Endometrial microvascular endothelial cells (primary cell): ENCODE data around the gene ANTXR2. TPM values are rescaled to one million over a fixed set of nuclear protein-coding genes. Genes with fewer than 3 reads are reported as not detected.

Experiments used
- in situ Hi-C: cut with HindIII; loops from 2 replicates; pipeline ENCODE4 v1.10.0; 2017; ENCODE audit warnings: low sequenced_read_pairs, low pct_unique_long_range_greater_than_20kb; ENCODE audit errors: inconsistent ontology term
- total RNA-seq: library from RNA; depleted of rRNA; stranded (reverse); fragments of >200 nt; gene quantifications from one replicate; pipeline ENCODE4 v1.2.3, GENCODE V29; 2015; ENCODE audit errors: inconsistent ontology term

Gene ANTXR2
- total RNA-seq, 1 donor from 2014 or later, result 28.5 TPM

DNA sequence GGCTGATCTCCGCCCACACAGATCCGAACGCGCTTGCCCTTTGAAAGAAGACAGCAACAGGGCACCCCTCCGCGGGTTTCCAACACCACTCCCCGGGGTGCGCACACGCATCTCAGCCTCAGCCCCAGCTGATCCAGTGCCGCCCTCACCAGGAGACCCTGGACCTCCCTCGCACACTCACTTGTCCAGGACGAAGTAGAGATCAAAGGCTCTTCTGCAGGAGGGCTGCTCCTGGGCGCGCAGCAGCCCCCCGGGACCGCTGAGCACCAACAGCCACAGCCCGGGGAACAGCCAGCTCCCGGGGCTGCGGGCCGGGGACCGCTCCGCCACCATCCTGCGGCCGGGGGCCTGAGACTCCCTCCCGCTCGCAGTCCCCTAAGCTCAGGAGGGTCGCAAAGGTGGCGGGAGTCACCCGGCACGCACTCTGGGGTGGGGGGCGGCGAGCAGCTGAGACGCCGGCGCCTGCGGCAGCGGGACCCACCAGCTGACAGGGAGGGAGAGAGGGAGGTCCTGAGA lies 743 bp downstream of the ANTXR2 start:
- in situ Hi-C loops, result no loop called here

GRCh38 chr4:80071604-80072227 lies 1.3 kb downstream of the ANTXR2 start:
- in situ Hi-C loops, result no loop called here

DNA sequence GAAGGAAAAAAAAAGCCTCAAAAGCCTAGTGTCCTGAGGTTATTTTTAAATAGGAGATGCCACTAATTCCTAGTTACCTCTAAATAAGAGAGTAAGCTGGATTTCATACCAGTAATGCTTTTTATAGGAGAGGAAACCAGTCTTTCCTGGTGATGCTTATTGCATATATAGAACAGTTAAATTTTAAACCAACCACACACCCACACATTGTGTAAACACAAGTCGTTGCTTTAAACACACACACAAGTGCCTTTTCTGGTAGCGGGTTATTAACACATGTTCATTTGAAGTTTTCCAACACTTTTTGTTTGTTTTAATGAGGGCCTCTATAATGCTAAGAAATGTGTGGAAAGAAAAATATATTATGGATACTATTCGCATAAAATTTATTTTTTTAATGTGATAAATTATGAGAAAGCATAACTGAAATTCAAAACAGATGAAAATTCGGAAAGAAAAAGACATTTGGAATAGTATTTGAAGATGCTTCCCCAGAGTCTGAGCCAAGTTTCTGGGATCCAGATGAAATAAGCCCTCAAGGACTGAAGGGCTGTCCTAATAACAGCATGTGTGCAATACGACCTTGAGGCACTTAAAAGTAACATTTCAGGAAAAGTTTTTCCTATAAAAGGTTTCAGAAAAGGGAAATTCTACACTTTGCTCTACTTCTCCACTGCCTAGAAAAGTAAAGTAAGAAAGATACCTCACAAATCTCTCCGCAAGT lies 2.0 kb downstream of the ANTXR2 start:
- in situ Hi-C loops, result no loop called here

DNA sequence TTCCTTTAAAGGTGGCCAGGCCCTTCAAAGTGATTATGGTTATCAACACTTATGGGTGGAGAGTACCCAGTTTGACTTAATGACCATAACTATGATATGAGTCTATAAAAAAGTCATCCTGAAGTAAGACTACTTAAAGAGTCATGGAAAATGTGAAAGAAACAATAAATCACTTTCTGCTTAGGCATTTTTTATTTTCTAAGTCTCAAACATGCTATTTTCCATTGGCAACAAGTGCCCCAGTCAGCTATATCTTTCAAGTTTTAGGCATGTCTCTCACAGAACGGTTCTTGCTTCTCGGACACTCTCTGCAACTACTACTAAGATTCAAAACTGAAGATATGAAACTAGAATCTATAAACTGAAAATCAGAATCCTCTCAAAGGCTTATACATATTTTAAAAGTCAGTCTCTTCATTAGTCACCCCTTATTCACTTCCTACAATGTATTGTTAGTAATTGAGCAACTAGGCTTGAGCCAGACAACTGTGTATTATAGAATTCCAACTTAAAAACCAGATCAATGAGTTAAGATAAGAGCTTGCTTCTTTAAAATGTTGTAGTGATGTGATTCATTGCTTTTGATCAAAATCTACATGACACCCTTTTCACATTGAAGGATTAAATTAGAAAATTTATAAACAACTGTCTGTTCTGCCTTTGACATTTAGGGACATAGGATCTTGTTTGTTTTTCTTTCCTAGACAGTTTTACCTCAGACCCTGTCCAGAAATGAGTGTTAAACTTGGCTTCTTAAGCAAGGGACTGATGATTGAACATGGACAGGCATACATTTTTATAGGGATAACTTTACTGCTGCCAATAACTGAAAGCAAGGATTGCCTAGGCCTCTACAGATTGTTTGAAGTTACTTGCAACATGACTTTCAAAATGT lies 2.9 kb downstream of the ANTXR2 start:
- in situ Hi-C loops, result no loop called here

- in situ Hi-C loops, result no loop called here
Observed at GRCh38 chr4:80069108-80069836, 3.8 kb downstream of the ANTXR2 start.

- in situ Hi-C loops, result no loop called here
Observed at GRCh38 chr4:80065601-80066000, 7.4 kb downstream of the ANTXR2 start.

GRCh38 chr4:80062527-80062926 lies 10.5 kb downstream of the ANTXR2 start:
- in situ Hi-C loops, result no loop called here

GRCh38 chr4:80060804-80061203 lies 12.2 kb downstream of the ANTXR2 start:
- in situ Hi-C loops, result no loop called here

DNA sequence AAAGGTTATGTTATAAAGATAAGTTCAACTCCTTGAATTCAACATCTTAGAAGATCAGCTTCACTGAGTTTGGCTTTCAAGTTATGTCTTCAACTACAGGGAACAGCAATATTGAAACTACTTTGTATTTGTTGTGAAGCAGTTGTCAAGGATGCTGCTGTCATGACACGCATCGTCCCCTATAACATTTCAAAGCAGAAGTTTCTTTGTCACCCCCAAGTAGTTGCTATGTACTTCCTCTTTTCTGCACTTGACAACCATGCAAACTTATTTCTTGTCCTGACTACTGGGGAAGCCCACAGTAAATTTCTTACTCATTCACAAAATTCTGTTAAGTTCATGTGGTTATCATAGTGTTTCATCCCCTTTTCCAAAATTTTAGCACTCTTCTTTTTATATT lies 14.3 kb downstream of the ANTXR2 start:
- in situ Hi-C loops, result no loop called here

- in situ Hi-C loops, result no loop called here
Observed at GRCh38 chr4:80054375-80054774, 18.7 kb downstream of the ANTXR2 start.

DNA sequence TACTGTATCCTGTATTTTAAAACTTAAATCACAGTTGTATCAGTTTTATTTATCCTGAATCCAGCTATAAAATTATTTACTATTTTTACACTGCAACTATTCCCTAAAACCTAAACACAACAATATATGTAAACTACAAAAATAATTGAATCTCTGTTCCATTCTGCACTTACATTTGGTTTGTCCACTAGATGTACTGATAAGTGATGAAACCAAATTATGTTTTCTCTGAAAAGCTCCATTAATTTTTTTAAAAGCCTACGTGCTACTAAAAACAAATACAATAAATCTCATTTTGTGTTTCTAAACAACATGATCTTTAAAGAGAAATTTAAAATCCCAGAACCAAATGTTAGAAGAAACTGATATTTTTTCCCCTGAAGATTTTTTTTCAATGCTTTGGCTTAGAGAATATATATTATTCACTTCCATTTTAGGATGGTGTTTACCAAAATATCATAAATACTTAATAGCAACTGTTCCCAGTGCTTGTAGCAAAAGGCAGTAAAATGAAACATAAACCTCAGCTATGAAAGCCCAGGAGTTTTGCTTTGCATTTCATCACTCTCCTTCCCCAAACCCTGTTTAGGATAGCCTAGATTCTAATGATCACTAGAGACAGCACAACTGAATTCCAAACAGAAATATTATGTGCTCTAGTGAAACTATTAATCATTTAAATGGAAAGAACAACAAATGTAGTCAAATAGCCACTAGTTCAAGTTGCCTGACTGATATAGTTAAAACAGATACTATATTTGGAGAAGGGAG lies 19.7 kb downstream of the ANTXR2 start:
- in situ Hi-C loops, result no loop called here

DNA sequence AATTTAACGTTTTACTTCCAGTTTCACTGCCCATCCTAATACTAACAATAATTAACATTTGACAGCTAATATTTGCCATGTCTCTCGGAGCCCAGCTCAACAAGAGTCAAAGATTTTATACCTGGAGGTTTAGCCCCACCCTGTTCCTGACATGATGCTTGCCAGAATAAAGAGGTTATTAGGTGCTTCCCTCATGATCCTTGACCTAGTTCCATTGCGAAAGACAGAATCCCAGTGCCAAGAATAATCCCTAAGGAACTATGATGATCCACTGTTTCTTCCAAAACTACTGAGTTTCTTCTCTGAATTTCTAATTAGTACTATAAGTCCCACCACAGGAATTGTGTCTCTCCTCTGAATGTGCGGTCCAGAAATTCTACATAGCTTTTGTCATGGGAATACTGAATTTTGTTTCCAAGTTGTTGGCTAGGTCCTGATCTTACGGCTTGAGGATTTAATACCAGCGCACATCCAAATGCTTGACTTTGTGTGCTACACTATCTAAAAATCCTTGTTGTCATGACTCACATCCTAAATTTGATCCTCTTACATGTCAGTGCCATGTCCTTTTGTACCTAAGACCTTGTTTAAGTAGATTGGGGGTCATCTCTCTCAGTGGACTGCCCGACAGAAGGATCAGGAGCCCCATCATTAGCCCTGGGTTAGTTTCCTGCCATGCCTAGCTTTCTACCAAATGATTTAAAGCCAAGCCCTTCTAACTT lies 23.1 kb downstream of the ANTXR2 start:
- in situ Hi-C loops, result no loop called here

- in situ Hi-C loops, result no loop called here
Observed at GRCh38 chr4:80049402-80049801, 23.6 kb downstream of the ANTXR2 start.

DNA sequence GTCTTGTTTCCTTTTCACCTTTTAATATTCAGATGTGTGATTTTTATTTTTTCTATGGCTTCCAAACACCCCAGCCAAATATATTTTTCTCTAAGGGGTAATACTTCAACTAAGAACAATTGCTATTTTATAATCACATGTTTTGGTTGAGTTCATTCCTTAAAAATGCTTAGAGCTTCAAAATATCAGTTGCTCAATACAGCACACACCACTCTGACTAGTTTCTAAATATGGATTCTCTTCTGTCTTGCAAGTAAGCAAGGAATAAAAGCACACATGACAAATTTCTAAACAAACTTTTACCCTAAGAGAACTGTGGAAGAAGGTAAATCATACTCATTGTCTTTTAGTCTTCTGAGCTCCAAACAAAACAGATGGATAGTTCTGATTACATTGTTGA lies 27.2 kb downstream of the ANTXR2 start:
- in situ Hi-C loops, result no loop called here

DNA sequence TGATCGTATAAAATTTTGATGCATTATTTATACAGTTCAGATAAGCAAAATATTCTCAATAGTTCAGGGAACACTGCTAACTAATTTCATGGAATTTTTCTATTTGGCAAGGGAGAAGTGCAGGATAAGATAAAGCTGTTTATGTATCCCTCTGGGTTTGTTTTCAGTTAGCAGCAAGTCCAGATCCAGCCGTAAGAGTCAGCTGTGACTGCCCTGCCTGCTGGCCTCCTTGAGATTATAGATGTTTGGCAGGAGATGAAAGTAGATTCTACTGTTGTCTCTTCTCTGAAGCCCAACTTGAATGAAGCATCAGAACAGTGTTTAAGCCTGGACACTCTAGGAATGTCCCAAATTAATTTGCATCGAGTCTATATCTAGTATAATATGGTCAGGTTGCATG lies 29.5 kb downstream of the ANTXR2 start:
- in situ Hi-C loops, result no loop called here

- in situ Hi-C loops, result no loop called here
Observed at GRCh38 chr4:80042821-80043220, 30.2 kb downstream of the ANTXR2 start.

- in situ Hi-C loops, result no loop called here
Observed at GRCh38 chr4:80037864-80038263, 35.2 kb downstream of the ANTXR2 start.
